ENCODE measurements around the gene CPEB3.

Gene CPEB3

GRCh38 chr10:92213049-92213448 is 77.8 kb downstream of the CPEB3 start:
- no peak for DNase-seq (ENCODE audit: low spot score)

- DNase-seq (ENCODE audit: low spot score), result no peak
These were observed 82.1 kb downstream of the CPEB3 start for GRCh38 chr10:92208736-92209135.

GRCh38 chr10:92208157-92208720 is 82.6 kb downstream of the CPEB3 start:
- DNase-seq (ENCODE audit: low spot score), result no peak

- DNase-seq (ENCODE audit: low spot score), result no peak
These were observed 83.8 kb downstream of the CPEB3 start for GRCh38 chr10:92207061-92207460.

- DNase-seq (ENCODE audit: low spot score), result no peak
These were observed 86.8 kb downstream of the CPEB3 start for GRCh38 chr10:92203919-92204623.

GRCh38 chr10:92202536-92202935 is 88.3 kb downstream of the CPEB3 start:
- DNase-seq (ENCODE audit: low spot score), result no peak

GRCh38 chr10:92200564-92200963 is 90.3 kb downstream of the CPEB3 start:
- DNase-seq (ENCODE audit: low spot score), result no peak

GRCh38 chr10:92187101-92187500 is 103.8 kb downstream of the CPEB3 start:
- no peak for DNase-seq (ENCODE audit: low spot score)

- no peak for DNase-seq (ENCODE audit: low spot score)
These were observed 105.9 kb downstream of the CPEB3 start for GRCh38 chr10:92184977-92185376.

GRCh38 chr10:92183199-92183598 is 107.7 kb downstream of the CPEB3 start:
- no peak for DNase-seq (ENCODE audit: low spot score)

- DNase-seq (ENCODE audit: low spot score), result no peak
These were observed 109.3 kb downstream of the CPEB3 start for GRCh38 chr10:92181575-92181974.

- DNase-seq (ENCODE audit: low spot score), result no peak
These were observed 110.5 kb downstream of the CPEB3 start for GRCh38 chr10:92180399-92180798.

GRCh38 chr10:92177546-92177945 is 113.3 kb downstream of the CPEB3 start:
- no peak for DNase-seq (ENCODE audit: low spot score)

- DNase-seq (ENCODE audit: low spot score), result no peak
These were observed 115.7 kb downstream of the CPEB3 start for GRCh38 chr10:92175164-92175563.

- DNase-seq (ENCODE audit: low spot score), result no peak
These were observed 116.9 kb downstream of the CPEB3 start for GRCh38 chr10:92173996-92174395.

- no peak for DNase-seq (ENCODE audit: low spot score)
These were observed 126.7 kb downstream of the CPEB3 start for GRCh38 chr10:92164036-92164696.

- DNase-seq (ENCODE audit: low spot score), result no peak
These were observed 128.3 kb downstream of the CPEB3 start for GRCh38 chr10:92162541-92162940.

- no peak for DNase-seq (ENCODE audit: low spot score)
These were observed 133.8 kb downstream of the CPEB3 start for GRCh38 chr10:92156874-92157773.

- no peak for DNase-seq (ENCODE audit: low spot score)
These were observed 140.1 kb downstream of the CPEB3 start for GRCh38 chr10:92150823-92151222.

- no peak for DNase-seq (ENCODE audit: low spot score)
These were observed 141.6 kb downstream of the CPEB3 start for GRCh38 chr10:92149261-92149660.

GRCh38 chr10:92146781-92147180 is 144.1 kb downstream of the CPEB3 start:
- DNase-seq (ENCODE audit: low spot score), result no peak

- DNase-seq (ENCODE audit: low spot score), result no peak
These were observed 144.8 kb downstream of the CPEB3 start for GRCh38 chr10:92146107-92146506.
